Endothelial cell (in vitro differentiated cells): ENCODE measurements around the gene GRIN1. TPM values are rescaled to one million over a fixed set of nuclear protein-coding genes. Genes with fewer than 3 reads are reported as not detected.
"Not testable (repeated sequence)": the region's sequence is repeated elsewhere in the genome, so short reads cannot be mapped to it uniquely, and the experiment has no call there.

Experiments used
- DNase-seq: peaks from one replicate; pipeline ENCODE4 v3.0.0; 2021; ENCODE audit warnings: low spot score
- H3K27ac Mint-ChIP-seq: one replicate; pipeline ENCODE4 v1.8.0; 2021; ENCODE audit warnings: mixed read lengths, inconsistent platforms; ENCODE audit not compliant: unreplicated experiment
- H3K27me3 Mint-ChIP-seq: one replicate; pipeline ENCODE4 v1.8.0; 2021; ENCODE audit warnings: mild to moderate bottlenecking, moderate library complexity, mixed read lengths, inconsistent platforms; ENCODE audit not compliant: unreplicated experiment
- H3K36me3 Mint-ChIP-seq: one replicate; pipeline ENCODE4 v1.8.0; 2021; ENCODE audit warnings: mild to moderate bottlenecking, low read depth, mixed read lengths, inconsistent platforms; ENCODE audit not compliant: unreplicated experiment
- H3K4me1 Mint-ChIP-seq: one replicate; pipeline ENCODE4 v1.8.0; 2021; ENCODE audit warnings: mild to moderate bottlenecking, mixed read lengths, inconsistent platforms; ENCODE audit not compliant: unreplicated experiment
- H3K4me3 Mint-ChIP-seq: one replicate; pipeline ENCODE4 v1.8.0; 2021; ENCODE audit warnings: mild to moderate bottlenecking, mixed read lengths, inconsistent platforms; ENCODE audit not compliant: unreplicated experiment
- H3K9me3 Mint-ChIP-seq: one replicate; pipeline ENCODE4 v1.8.0; 2021; ENCODE audit warnings: mixed read lengths, inconsistent platforms; ENCODE audit not compliant: unreplicated experiment
- total RNA-seq: library from RNA; stranded (reverse); fragmentation: NEBNext Ultra II Directional; extraction: Animal tissue kit (Norgen Biotek cat#: 25700); gene quantifications from one replicate; pipeline ENCODE4 v1.2.1, GENCODE V29; 2021; ENCODE audit not compliant: unreplicated experiment
- TF ChIP-seq, protein P1 (sequence below): fragments of 200-600 bp; sonication (generic); IDR thresholded peaks from one replicate; pipeline ENCODE4 v1.5.0; 2021; ENCODE audit warnings: antibody characterized with exemption; ENCODE audit not compliant: unreplicated experiment

GRIN1 gene
- total RNA-seq, 1 donor from 2014 or later, result not detected

DNA sequence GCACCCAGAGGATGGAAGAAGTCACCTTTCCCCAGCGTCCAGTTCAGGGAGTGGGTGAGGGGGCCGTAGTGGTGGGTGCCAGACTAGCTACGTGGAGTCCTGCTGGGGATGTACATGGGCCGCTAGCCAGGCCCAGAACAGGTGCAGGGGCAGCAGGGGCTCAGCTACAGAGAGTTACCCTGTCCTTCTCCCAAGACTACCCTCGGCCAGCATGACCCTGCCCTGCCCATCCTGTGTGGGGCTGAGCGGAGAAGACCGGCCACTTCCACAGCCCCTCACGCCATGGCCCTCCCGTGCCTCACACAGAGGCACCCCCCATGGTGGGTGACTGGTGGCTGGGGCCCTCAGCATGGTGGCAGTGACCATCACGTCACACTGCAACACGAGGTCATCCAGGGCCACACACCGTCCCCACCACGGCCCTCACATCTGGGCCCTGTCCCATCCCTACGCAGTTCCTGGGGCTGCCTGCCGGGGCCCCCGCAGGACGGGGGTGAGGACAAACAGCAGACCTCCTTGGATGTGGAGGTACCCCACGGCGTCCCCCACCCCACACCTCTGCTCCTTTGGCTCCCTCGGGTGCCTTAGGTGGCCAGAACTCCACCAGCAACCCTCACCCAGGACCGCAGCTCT is 23.4 kb upstream of the GRIN1 start:
- TF ChIP-seq, protein P1, sequence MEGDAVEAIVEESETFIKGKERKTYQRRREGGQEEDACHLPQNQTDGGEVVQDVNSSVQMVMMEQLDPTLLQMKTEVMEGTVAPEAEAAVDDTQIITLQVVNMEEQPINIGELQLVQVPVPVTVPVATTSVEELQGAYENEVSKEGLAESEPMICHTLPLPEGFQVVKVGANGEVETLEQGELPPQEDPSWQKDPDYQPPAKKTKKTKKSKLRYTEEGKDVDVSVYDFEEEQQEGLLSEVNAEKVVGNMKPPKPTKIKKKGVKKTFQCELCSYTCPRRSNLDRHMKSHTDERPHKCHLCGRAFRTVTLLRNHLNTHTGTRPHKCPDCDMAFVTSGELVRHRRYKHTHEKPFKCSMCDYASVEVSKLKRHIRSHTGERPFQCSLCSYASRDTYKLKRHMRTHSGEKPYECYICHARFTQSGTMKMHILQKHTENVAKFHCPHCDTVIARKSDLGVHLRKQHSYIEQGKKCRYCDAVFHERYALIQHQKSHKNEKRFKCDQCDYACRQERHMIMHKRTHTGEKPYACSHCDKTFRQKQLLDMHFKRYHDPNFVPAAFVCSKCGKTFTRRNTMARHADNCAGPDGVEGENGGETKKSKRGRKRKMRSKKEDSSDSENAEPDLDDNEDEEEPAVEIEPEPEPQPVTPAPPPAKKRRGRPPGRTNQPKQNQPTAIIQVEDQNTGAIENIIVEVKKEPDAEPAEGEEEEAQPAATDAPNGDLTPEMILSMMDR, result no peak
- Mint-ChIP-seq H3K4me1 (no peaks in the 10 kb centered on the region), H3K36me3 (no peaks in the 10 kb centered on the region), H3K9me3 (no peaks in the 10 kb centered on the region), H3K4me3 (no peak overlapping the region), H3K27me3 (peaks cover 10% of the 10 kb centered on the region), H3K27ac (no peak overlapping the region)
- no peak for DNase-seq

GRCh38 chr9:137116027-137116507 is 22.9 kb upstream of the GRIN1 start:
- Mint-ChIP-seq H3K27me3 (peaks cover 10% of the 10 kb centered on the region), H3K4me3 (no peak overlapping the region), H3K9me3 (no peaks in the 10 kb centered on the region), H3K4me1 (no peaks in the 10 kb centered on the region), H3K36me3 (no peaks in the 10 kb centered on the region), H3K27ac (no peak overlapping the region)
- TF ChIP-seq, protein P1, result no peak
- DNase-seq, result no peak

- DNase-seq, result no peak
- TF ChIP-seq, protein P1, result no peak
- Mint-ChIP-seq H3K27me3 (peaks cover 10% of the 10 kb centered on the region), H3K9me3 (no peaks in the 10 kb centered on the region), H3K4me3 (peak overlapping the region; percentile 42), H3K27ac (no peak overlapping the region), H3K36me3 (no peaks in the 10 kb centered on the region), H3K4me1 (no peaks in the 10 kb centered on the region)
Observed at GRCh38 chr9:137116728-137117127, 22.2 kb upstream of the GRIN1 start.

DNA sequence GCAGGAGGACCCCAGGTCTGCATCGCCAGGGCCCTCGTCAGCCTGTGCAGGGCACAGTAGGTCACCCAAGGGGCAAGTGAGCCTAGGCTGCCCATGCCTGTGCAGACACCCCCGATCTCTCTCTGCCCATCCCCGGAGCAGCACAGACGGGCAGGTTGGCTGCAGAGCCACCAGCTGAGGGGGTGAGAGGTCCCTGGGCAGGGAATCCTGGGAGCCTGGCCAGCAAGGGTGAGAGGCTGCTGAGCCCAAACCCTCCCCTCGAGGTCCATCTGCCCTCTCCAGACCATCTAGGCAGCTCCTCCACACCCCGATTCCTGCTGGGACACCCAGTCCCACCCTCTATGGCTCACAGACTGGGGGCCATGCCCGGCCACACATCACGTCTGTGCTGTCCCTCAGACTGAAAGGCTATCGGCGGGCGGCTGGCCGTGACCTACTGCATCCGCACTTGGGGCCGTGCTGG is 21.7 kb upstream of the GRIN1 start:
- Mint-ChIP-seq H3K27me3 (peaks cover 10% of the 10 kb centered on the region), H3K4me1 (peaks cover 3% of the 10 kb centered on the region), H3K27ac (no peak overlapping the region), H3K36me3 (no peaks in the 10 kb centered on the region), H3K9me3 (no peaks in the 10 kb centered on the region), H3K4me3 (no peak overlapping the region)
- TF ChIP-seq, protein P1, result no peak
- no peak for DNase-seq

GRCh38 chr9:137118092-137118603 is 20.8 kb upstream of the GRIN1 start:
- not testable (repeated sequence) for H3K4me1 Mint-ChIP-seq, H3K27ac Mint-ChIP-seq, H3K9me3 Mint-ChIP-seq, DNase-seq, H3K4me3 Mint-ChIP-seq, H3K36me3 Mint-ChIP-seq
- H3K27me3 Mint-ChIP-seq, result peaks cover 10% of the 10 kb centered on the region

DNA sequence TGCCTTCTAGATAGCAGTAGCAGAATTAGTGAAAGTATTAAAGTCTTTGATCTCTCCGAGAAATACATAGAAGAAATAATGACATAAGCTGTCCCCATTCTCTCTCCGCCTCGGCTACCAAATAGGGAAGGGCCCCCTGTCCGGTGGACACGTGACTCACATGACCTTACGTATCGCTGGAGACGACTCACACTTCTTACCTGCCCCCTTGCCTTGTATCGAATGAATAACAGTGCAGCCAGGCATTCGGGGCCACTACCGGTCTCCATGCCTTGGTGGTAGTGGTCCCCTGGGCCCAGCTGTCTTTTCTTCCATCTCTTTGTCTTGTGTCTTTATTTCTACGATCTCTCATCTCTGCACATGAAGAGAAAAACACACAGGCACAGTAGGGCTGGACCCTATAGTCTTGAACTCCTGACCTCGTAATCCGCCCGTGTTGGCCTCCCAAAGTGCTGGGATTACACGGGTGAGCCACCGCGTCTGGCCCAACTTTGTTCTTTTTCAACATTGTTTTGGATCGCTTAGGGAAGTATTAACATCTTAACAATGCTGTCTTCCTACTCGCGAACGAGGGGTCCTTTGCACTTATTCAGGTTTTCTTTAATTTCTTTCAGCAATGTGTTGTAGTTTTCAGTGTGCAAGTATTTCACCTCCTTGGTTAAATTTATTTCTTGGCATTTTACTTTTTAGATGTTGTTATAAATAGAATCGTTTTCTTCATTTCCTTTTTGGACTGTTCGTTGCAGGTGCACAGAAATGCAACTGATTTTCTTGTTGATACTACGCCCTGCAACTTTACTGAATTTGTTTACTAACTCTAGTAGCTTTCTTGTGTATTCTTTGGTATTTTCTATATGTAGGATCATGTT is 16.8 kb upstream of the GRIN1 start:
- not testable (repeated sequence) for H3K36me3 Mint-ChIP-seq, H3K27me3 Mint-ChIP-seq, H3K9me3 Mint-ChIP-seq, H3K4me1 Mint-ChIP-seq, H3K27ac Mint-ChIP-seq, DNase-seq
- peak overlapping the region; percentile 14 for H3K4me3 Mint-ChIP-seq

DNA sequence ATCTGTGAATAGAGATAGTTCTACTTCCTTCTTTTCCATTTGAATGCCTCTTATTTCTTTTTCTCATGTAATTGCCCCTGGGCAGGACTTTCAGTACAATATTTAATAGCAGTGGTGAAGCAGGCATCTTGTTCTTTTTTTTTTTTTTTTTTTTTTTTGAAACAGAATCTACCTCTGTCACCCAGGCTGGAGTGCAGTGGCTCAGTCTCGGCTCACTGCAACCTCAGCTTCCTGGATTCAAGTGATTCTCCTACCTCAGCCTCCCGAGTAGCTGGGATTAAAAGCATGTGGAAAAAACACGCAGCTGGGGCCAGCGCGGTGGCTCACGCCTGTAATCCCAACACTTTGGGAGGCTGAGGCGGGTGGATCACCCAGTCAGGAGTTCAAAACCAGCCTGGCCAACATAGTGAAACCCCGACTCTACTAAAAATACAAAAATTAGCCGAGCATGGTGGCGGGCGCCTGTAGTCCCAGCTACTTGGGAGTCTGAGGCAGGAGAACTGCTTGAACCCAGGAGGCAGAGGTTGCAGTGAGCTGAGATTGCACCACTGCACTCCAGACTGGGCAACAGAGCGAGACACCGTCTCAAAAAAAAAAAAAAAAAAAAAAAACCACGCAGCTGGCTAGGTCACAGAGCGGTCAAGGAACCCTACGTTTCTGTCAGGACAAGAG is 16.0 kb upstream of the GRIN1 start:
- H3K27ac Mint-ChIP-seq, result not testable (repeated sequence)

More for the DNA sequence above, 16.0 kb upstream of the GRIN1 start:
- H3K4me3 Mint-ChIP-seq, H3K36me3 Mint-ChIP-seq, DNase-seq, H3K9me3 Mint-ChIP-seq, H3K27me3 Mint-ChIP-seq: not testable (repeated sequence)
- H3K4me1 Mint-ChIP-seq, result peaks cover 14% of the 10 kb centered on the region
